HG03378 (cell line): ENCODE data around the gene BOLA3.
A peak's percentile ranks its signal among the peaks of the same experiment; 100 is the strongest.
"Not testable (repeated sequence)": the region's sequence is repeated elsewhere in the genome, so short reads cannot be mapped to it uniquely, and the experiment has no call there.

Source experiments
- ATAC-seq: cut with Tn5 transposase; IDR thresholded peaks from one replicate; pipeline ENCODE4 v1.9.1; 2021; ENCODE audit warnings: mild to moderate bottlenecking, moderate library complexity; ENCODE audit not compliant: unreplicated experiment

The BOLA3 gene

DNA sequence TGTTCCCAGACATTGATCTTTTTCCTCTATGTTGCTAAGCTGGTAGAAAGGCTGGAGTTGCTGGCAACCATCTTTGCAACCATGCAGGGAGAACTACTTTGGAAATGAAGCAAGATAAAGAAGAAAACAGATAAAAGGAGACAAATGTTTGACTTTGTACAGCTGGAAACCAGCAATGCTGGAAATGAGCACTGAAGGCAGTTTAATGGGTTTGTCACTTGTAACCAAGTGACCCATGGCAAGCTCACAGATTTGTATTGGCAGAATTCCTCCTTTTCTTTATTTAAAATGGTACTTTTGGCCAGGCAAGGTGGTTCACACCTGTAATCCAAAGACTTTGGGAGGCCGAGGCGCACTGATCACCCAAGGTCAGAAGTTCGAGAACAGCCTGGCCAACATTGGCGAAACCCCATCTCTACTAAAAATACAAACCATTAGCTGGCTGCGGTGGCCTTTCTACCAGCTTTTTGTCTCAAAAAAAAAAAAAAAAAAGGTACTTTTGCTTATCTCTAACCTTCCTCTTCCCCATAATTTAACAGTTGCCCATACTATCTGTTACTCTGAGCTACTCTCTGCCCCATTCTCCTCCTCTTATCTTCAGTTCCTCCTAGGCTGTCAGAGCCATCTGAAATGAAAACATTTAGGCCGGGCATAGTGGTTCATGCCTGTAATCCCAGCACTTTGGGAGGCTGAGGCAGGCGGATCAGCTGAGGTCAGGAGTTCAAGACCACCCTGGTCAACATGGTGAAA, 2.0 kb upstream of the BOLA3 start:
- no peak for ATAC-seq

DNA sequence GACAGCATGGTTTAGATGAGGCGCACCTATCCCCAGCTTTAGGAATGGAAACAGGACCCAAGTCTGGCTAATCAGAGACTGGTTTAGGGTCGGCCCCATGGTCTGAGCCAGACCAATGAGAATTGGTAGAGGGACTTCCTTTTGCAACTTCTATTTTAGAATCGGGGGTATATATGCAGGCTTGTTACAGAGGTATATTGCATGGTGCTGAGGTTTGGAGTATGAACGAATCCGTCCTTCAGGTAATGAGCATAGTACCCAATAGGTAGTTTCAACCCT, 1.5 kb upstream of the BOLA3 start:
- ATAC-seq, result no peak

DNA sequence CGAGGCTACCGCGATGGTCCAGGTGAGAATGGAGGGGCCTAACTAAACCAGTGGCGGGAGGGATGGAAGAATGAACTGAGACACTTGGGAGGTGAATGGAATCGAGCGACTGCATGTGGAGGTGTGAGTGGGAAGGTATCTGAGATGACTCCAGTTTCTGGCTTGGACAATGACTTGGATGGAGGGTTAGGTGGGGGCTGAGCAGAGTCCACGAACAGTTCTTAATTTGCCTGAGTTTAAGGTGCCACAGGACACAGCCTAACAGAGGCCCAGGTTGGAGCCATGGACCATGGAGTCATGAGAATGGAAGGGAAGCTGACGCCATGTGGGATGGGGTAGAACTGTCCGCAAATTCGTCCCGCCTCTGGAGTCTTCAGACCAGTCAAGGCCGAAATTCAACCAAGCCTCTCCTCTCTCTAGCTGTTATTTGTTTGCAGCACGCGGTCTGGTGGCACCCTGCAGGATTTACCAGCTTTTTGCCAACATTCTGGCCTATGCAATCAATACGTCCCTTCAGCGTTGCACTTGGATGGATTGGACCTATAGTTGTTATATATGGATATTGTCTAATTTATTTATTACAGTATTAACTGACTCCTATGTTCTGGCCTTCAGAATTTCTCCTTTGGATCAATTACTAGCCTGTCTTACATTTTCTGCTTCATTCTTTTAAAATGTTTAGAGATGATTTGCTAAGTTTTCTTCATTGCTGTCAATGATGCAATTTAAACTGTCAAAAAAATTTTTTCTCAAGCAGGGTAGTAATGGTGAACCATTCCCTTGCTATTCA, 940 bp upstream of the BOLA3 start:
- no peak for ATAC-seq

DNA sequence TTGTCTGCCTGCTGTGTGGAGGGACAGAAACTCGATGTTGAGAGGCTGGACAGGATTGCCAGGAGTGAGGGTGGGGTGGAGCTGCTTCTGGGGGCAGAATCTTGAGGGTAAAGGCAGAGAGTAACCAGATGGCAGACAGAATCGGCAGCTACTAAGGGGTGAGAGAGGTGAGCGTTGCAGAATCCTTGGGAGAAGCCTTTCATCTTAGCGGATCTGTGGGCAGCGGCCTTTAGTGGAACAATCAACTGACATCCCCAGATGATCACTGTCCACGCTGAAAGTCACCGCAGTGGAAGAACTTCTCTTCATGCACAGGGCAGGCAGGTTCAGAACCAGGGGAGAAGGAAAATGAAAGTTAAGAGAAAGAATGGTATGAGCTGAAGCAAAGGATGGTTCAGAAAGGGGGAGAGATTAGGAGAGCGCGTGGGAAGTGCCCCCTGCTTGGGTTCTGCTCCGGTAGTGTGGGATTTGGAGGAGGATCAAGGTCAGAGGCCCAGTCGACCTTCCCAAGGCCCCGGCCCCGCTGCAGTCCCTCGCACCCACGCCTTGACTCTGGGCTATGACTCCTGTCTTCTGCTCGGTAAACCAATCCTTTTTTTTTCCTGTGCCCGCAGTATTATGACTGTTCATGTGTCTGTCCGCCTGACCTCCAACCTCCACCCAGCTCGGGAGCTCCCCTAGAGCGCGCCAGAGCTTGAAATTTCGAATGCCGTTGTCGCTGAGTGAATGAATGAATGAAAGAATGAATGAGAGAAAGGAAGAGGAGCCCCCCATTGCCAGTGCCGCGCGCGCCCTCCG, 584 bp downstream of the BOLA3 start:
- peak; percentile 30 for ATAC-seq

DNA sequence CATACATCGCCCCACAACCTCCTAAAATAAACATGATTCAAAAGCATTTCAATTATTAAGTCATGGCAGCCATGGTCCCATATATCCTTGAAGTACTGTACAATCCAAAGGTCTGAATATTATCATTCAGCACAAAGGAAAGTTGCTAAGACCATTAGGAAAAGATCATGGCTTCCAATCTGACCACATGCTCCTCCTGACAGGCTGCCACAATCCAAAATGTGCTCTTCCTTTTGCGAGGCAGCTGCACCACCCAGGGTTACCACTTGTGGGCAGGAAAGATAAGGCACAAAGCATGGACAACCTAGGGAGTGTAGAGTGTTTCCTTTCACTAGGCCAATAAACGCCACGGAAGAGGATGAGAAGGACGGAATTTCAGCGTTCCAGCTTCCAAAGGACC, 5.4 kb downstream of the BOLA3 start:
- ATAC-seq, result no peak

DNA sequence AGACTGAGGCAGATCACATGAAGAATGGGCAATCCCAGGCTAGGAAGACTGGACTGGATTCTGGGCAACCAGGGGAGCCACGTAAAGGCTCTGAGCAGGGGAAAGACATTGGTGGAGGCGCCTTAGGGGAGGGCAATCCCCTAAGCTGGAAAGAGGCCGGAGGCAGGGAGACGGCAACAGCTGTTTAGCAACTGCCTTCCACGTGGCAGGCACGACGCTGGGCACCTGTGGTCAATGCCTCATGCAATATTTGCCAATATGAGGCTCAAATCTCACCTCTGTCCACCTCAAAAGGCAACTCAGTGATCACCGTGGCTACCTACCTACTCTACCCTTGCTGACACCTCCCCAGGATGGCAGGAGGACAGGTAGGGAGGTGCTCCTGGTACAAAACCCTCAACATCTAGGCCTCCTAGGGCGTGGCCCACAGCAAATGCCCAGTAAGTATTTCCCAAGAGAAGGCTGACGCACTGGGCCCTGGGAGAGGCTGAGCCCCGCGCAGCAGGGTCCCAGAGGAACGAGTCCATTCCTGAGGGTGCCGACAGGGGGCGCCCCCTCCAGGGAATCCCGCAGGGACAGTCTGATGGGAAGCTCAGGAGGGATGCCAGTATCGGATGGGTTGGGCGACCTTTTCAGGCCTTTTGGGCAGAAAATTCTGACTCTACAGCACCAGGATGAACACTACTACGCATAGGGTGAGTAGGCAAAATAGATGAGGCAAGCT, 8.9 kb downstream of the BOLA3 start:
- no peak for ATAC-seq

DNA sequence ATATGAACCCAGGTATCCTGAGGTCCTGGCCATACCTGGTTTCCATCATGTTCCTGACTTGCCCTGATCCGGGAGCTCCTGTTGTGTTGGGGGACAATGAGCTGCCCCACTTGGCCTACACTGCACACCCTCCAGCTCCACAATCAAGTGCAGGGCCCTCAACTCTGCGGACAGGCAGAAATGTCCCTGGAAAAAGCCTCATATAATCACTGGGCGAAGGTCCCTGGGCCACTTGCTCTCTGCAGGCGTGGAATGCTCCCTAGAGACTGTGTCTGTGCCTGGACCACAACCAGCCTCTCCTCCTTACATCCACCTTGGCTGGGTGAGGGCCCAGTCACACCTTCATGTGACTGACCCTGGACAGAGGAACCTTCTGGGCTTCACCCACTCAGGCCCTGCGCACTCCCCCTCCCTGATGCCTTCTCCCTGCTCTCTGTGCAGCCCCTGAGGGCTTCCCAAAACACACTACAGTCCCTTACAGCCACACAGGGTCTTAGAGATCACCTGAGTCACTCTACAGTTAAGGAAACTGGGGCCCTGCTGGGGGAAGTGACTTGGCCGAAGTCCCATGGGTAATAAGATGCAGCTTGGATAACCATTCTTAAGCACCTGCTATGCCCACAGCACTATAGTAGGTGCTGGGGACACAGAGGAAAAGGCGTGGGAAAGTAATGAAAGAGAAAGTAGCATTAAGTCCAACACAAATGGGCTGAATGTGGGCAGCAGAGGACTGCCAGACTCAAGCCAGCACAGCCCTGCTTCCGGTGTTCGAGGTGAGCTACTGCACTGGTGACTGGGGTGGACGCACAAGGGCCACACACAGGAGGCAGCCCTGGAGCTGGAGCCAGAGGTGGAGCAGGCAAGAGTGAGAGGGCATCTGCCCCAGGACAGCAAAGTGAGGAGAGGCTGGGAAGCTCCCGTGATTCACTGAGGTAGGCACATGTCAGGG, 9.8 kb downstream of the BOLA3 start:
- no peak for ATAC-seq

DNA sequence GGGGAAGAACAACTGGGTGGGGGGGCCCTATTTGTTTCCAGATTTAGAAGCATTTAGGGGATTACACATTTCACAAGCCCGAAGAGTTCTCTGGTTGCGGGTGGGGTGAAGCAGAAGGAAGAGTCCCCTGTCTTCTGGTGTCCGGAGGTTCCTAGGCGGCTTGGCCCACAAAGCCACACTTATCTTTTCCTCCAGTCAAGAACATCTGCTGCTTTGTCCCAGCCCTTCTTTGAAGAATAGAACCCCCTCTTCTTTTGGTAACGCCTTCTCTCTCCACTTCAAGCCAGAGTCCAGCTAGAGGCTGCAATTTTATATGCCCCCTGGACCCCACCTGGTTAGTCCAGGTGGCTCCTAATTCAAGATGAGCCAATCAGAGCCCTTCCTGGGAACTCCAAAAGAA, 15.8 kb downstream of the BOLA3 start:
- no peak for ATAC-seq

DNA sequence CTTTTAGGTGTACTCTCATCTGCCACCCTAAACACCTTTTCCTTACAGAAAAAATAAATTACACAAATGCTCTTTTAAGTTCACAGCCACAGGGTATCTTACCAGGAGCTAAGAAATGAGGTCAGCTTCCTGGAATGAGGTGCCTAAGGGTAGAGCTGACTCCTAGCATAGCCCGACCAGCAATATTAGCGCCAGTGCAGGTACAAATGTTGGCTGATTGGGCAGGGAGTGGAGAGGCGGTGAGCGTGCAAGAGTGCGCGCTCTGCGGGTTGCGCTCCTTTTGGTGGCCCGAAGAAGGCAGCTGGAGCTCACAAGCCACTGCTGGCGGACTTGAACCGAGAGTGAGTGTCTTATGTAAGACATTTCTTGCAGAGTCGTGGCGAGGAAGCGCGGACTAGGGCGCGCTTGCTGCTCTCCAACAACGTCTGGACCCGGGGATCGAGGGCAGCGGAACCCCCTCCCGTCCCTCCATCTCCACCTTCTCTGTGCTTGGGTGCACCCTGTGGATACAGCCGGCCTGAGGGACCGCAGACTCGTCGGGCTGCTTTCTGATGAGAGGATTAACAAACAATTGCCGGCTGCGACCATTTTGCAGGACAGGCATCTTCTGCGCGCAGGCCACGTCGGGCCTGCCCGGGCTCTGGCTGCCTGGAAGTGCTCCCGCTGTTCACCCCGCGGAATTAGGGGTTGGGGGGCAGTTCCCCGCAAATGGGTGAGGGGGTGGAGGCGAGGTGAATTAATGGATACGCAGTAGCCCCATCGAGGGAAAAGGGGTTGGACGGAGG, 17.3 kb downstream of the BOLA3 start:
- no peak for ATAC-seq

DNA sequence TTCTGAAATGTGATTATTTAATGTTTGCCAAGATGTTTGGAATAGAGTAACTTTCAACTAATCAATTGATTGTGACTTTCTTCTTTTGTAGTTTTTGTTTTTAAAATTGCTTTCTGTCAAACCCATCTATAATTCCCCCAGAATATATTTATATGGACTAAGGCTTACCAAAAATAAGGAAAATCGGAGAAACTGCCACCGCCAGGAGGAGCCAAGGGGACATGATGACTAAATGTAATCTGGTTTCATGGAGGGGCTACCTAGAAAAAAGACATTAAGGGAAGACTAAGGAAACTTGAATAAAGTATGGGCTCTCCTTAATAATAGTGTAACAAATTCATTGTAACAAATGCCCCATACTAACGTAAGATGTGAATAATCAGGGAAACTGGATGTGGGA, 19.5 kb downstream of the BOLA3 start:
- no peak for ATAC-seq

DNA sequence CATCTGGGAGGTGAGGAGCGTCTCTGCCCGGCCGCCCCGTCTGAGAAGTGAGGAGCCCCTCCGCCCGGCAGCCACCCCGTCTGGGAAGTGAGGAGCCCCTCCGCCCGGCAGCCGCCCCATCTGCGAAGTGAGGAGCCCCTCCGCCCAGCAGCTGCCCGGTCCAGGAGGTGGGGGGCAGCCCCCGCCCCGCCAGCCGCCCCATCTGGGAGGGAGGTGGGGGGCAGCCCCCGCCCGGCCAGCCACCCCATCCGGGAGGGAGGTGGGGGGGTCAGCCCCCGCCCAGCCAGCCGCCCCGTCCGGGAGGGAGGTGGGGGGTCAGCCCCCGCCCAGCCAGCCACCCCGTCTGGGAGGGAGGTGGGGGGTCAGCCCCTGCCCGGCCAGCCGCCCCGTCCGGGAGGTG, 23.8 kb downstream of the BOLA3 start:
- not testable (repeated sequence) for ATAC-seq

DNA sequence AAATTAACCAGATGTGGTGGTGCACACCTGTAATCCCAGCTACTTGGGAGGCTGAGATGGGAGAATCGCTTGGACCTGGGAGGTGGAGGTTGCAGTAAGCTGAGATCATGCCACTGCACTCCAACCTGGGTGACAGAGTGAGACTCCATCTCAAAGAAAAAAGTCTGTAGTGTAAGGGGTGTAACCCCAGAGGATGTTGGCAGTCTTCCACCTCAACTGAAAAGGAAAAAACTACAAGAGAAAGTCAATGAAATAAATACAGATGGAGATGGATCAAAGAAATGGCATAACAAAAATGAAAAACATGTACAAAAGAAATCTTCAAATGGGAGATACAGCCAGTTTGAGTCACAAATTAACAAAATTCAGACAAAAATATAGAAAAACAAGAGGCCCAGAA, 25.9 kb downstream of the BOLA3 start:
- ATAC-seq, result not testable (repeated sequence)

DNA sequence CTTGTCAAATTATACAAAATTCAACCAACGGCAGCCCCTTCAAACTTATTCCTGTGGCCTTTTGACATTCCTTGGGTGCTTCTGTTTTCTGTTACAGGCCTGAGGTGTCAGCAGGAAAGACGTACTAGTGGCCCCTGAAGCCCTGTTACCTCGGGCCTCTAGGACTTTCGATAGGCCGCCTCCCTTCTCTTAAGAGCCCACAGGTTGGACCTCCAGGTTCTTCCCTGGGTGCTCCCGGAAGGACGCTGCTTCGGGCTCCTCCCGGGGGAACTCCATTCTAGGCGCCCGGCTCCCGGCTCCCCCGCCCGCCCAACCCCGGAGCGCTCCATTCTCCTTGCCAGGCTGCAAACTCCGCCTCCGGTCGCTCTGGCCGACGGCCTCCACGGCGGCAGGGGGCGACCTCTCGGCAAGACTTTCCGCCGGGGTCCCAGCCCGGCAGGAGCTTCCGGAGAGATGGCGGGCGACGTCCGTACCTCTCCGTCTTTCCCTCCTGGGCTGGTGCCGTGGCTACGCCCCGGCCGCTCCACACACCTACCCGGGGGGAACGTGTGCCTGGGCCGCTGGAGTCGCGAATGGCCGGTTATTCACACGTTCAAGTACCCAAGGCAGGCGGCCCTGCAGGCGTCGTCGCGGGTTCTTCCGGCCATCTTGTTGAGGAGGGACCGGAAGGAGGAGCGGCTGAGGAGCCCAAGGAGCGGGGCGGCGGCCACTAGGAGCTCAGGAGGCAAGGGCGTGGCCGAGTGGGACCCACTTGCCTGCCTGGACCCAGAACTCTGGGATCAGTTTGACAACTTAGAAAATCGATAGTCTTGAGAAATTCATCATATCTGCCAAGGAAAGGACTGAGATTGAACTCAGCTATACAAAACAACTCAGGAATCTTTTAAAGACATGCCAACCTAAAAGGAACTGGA, 27.5 kb downstream of the BOLA3 start:
- ATAC-seq, result peak; percentile 81

DNA sequence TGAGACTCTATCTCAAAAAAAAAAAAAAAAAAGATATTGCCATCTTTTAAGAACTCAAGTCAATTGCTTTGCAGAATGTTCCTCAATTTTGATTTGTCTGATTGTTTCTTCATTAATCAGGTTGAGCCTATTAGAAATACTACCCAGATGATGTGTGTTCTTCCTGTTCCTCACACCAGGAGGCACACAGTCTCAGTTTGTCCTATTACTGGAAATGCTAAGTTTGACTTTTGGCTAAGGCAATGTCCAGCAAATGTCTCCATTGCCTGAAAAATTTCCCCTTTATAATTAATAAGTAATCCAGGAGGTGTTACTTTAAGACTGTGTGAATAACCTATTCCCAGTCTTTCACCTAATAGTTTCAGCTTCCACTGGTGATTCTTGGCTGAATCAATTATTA, 28.4 kb downstream of the BOLA3 start:
- no peak for ATAC-seq

DNA sequence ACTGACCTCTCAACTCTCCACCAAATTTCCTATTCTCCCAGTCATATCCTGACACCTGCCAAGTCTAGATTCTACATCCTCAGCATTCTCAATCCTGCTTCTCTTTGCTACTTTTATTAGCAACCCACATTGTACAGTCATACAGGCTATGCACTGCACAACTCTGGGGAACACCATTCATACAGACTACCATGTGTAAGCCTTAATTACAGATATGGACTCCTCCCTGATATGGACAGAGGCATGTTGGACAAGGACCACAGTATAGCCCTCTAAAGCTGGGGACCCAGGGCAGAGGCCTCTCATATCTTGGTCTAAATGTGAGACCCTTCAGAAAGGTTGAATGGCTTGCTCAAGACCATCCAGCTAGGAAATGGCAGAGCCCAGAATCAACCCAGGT, 36.3 kb downstream of the BOLA3 start:
- ATAC-seq, result no peak

DNA sequence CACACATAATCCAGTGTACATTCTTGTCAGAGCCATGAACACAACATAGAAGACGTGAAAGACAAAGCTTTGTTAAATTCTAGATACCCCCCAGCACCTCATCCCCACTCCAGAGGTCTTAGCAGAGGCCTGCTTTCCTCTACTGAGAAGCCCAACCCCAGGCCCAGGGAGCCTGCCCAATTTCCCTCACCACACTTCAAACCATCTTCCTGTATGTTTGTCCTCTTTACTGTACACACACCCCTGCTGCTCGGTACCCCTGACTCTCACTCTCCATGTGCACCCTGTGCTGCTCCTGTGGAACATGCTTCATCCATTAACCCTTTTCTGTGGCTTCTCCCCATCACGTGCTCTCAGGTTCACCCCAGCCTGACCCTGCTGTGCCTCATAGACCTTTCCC, 37.2 kb downstream of the BOLA3 start:
- ATAC-seq, result no peak

DNA sequence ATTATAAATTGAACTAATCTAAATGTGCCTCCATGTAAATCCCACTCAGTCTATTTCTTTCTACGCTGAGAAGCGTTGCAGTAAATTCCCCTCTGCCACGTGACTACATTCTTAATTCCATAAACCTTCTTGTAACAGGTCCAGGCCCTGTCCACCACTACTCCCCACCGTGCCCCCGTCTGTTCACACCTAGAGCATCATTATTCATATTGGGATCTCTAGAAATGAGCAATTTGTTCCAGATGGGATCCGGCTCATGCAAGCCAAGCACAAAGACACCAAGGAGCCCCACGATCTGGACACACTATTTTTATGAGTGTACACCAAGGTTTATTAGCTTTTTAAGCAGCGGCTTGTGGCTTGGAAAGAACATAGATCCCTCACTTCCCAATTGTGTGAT, 38.2 kb downstream of the BOLA3 start:
- no peak for ATAC-seq

DNA sequence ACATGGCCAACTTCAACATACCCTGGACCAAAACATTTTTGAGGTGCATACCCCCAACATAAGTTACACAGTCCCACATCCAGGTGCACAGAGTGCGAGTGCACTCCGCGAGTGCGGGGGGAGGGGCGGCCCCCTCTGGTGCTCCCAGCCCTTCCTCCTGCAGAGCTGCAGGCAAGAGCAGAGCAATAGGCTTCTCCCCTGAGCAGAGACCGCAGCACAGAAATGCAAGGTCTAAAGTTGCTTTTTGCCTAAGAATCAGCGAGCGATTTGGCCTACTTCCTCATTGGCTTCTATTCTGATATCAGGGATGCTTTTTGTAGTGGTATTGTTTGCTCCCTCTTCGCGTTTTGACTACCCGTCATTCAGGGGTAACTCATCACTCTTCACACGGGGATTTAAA, 40.6 kb downstream of the BOLA3 start:
- ATAC-seq, result no peak
